ENCODE data around the gene RFXANK.

RFXANK gene

DNA sequence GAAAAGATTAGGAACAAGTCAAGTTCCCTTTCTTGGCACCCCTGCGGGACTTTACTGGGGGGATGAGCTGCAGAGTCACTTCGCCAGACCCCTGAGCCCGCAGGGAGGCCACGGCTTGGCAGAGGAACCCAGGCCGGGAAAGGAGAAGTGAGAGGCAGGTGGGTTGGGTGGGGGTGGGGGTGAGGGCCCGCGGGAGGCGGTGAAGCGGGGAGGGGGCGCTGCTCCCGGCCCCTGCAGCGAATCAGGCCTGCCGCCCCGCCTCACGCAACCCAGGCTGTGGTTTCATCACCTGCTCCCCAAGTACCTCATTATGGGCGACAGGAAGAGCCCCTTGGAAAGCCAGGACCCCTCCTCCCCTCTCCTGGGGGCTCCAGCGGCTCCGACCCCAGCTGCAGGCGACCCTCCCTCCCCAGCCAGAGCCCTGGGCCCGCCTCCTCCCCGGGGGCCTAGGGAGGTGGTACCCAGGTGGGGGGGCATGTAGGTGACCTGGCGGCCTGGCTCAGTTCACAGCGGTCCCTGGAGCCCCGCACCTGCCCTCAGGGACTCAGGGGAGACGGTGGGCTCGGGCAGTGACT, 31.5 kb upstream of the RFXANK start:
- DNase-seq (ENCODE audit: extremely low read depth, low read depth) = no peak
- TF ChIP-seq CTCF (IDR thresholded peaks at IDR 0.05; ENCODE audit: low read depth, low read length) = no peak

DNA sequence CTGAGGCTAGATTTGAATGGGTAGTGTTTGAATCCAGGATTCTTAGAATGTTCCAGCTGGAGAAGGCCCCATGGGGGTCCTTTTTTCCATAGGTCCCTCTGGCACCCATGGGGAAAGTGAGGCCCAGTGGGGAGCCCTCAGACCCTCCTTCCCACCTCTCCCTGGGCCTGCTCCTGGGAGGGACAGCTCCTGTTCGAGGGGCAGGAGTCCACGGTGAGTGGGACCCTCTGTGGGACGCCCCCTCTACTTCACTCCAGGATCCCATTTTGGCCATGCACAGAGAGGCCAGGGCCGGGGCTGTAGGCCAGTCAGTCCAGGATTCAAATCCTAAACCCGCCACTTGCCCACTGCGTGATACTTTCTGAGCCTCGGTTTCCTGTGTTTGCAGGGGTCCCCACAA, 29.6 kb upstream of the RFXANK start:
- no peak for TF ChIP-seq CTCF (IDR thresholded peaks at IDR 0.05; ENCODE audit: low read depth, low read length)
- DNase-seq (ENCODE audit: extremely low read depth, low read depth) = no peak

- DNase-seq (ENCODE audit: extremely low read depth, low read depth) = no peak
- no peak for TF ChIP-seq CTCF (IDR thresholded peaks at IDR 0.05; ENCODE audit: low read depth, low read length)
Observed at GRCh38 chr19:19165396-19165795, 26.7 kb upstream of the RFXANK start.

GRCh38 chr19:19167612-19168011, 24.4 kb upstream of the RFXANK start:
- DNase-seq (ENCODE audit: extremely low read depth, low read depth) = no peak
- no peak for TF ChIP-seq CTCF (IDR thresholded peaks at IDR 0.05; ENCODE audit: low read depth, low read length)

DNA sequence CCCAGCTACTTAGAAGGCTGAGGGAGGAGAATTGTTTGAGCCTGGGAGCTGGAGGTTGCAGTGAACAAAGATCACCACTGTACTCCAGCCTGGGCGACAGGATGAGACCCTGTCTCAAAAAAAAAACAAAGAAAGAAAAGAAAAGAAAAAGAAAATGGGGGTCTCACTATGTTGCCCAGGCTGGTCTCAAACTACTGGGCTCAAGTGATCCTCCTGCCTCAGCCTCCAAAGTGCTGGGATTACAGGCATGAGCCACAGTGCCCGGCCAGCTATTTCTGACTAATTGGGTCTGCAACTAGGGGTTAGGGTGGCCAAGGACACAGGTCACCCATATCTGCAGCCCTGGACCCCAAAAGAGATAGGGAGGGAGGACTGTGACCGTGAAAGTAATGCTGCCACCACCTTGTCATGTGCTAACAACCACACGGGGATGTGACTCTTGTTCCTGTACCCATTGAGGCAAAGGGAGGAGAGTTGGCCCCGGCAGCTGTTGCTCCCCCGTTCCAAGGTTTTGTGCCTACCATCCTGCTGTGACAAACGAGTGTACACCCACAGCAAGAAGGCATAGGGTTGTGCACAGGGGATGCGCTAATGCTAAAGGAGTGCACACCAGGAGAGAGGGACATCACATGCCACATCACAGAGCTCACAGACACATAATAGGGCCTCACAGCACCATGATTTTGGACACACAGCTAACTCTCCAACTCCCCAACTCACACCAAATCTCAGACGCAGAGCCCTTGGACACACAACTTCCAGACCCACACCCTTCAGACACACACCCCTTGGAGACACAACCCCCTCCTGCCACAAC, 22.6 kb upstream of the RFXANK start:
- DNase-seq (ENCODE audit: extremely low read depth, low read depth) = no peak
- TF ChIP-seq CTCF (IDR thresholded peaks at IDR 0.05; ENCODE audit: low read depth, low read length) = no peak

DNA sequence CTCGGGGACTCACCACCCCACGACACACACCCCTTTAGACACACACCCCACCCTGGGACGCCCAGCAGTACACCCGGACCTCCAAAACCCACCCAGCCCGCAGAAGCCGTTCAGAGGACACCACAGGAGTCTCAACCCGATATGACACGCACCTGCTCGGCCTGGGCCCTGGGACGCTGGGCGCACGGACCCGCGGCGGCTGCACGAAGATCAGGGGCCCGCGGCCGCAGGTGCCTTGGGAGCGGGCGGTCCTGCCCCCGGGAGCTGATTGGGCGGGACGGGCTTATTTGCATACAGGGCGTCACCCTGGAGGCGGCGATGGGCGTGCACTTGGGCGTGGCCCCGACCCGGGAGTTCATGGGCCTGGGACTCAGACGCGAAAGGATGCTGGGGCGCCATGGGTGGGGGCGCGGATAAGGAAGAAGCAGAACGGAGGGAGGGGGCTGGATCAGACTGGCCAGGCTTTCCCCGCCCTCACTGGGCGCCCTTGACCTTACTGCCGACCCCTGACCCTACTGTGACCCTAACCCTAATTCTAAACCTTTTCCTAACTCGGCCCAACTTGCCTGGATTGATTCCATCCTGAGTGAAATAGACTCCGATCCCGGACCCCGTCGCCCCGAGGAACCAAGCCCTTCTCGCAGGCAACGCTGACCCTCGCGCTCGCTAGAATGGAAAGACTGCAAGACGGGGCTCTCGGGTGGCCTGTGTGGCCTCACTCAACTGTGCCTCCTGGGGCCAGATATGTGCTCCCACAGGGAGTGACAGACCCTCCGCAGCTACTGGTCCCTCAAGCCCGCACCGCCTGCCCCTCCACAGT, 21.8 kb upstream of the RFXANK start, which contains the start of gene MEF2B:
Gene MEF2B, minus strand, starts transcription at position 211 of the 820 bp plus-strand sequence. CDS start 19,528 bp downstream, outside the sequence.
- DNase-seq (ENCODE audit: extremely low read depth, low read depth) = no peak

More for the DNA sequence above, 21.8 kb upstream of the RFXANK start, which contains the start of gene MEF2B:
- no peak for TF ChIP-seq CTCF (IDR thresholded peaks at IDR 0.05; ENCODE audit: low read depth, low read length)
